GM18511 (cell line): ENCODE data around the gene PLCZ1.
"Not testable (repeated sequence)": the region's sequence is repeated elsewhere in the genome, so short reads cannot be mapped to it uniquely, and the experiment has no call there.

Source experiments
- ATAC-seq: cut with Tn5 transposase; IDR thresholded peaks from one replicate; pipeline ENCODE4 v1.9.1; 2021; ENCODE audit warnings: mild to moderate bottlenecking, moderate library complexity; ENCODE audit not compliant: unreplicated experiment

Gene PLCZ1

GRCh38 chr12:18737819-18738218 is at the start of gene PLCZ1, which contains the start of gene CAPZA3:
TSS of gene PLCZ1 (minus strand) at chr12:18738012. CDS start at chr12:18737371, 641 bp downstream.
TSS of gene CAPZA3 (plus strand) at chr12:18738119. CDS start at chr12:18738269, 150 bp downstream.
- ATAC-seq = no peak

- ATAC-seq = not testable (repeated sequence)
These were observed 47.7 kb upstream of the PLCZ1 start for GRCh38 chr12:18785465-18785864.

DNA sequence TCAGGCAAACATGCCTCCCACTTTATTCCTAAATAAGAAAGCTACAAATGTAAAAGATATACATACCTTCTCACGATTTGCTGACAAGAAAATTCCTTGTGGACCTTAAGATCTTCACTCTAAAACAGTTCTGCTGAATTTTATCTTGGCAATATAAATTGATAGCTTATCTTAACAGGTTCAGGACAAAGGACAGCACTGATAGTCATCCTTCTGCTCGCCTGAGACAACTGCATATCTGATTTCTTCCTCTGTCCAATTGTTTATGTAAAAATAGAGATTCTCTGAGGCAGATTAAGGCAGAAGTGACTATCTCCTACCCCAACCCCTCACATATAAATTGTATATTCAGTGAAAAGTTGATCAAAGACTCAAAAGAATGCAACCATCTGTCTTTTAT is 45.0 kb upstream of the PLCZ1 start:
- no peak for ATAC-seq

DNA sequence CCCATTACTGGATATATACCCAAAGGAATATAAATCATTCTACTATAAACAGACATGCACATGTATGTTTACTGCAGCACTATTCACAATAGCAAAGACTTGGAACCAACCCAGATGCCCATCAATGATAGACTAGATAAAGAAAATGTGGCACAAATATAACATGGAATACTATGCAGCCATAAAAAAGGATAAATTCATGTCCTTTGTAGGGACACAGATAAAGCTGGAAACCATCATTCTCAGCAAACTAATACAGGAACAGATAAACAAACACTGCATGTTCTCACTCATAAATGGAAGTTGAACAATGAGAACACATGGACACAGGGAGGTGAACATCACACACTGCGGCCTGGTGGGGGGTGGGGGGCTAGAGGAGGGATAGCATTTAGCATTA is 28.7 kb upstream of the PLCZ1 start:
- not testable (repeated sequence) for ATAC-seq

DNA sequence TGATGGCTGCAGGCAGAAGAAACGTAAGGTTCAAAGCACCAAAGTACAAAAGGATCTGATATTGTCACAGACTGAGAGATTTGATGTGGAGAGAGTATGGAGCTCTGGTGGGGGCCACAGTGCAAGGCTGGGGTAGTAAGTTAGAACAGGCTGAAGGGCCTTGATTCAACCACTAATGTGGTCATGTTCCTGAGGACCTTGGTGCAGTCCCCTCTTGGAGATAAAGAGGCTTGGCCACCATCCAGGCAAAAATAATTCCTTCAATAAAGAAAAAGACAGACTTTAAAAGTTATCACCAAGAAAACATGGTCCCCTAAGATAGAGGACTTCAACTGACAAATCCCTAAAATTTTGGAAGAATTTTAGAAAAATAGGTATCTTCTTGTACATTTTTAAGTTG is 17.5 kb upstream of the PLCZ1 start:
- ATAC-seq = no peak

DNA sequence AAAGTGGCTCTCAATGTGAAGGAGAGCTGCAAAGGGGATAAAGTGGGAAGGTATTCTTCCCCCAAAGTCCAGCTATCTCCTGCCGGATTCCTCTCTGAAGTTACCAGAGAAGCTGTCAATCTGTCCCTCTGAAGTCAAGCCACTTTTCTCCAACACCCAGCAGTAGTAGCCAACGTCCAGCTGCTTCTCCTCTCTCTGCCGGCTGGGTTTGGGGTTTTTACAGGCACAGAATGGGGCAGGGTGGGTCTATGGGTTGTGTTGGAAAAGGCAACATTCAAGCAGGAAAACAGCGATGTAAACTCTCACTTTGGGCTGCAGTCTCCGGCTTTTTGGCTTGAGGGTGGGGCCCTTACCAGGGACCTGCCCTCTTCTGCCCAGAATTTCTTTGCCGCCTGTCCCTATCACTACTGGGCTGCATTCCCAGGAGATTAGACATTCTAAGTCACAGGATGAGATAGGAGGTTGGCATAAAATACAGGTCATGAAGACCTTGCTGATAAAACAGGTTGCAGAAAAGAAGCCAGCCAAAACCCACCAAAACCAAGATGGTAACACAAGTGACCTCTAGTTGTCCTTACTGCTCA is 16.4 kb upstream of the PLCZ1 start:
- no peak for ATAC-seq

DNA sequence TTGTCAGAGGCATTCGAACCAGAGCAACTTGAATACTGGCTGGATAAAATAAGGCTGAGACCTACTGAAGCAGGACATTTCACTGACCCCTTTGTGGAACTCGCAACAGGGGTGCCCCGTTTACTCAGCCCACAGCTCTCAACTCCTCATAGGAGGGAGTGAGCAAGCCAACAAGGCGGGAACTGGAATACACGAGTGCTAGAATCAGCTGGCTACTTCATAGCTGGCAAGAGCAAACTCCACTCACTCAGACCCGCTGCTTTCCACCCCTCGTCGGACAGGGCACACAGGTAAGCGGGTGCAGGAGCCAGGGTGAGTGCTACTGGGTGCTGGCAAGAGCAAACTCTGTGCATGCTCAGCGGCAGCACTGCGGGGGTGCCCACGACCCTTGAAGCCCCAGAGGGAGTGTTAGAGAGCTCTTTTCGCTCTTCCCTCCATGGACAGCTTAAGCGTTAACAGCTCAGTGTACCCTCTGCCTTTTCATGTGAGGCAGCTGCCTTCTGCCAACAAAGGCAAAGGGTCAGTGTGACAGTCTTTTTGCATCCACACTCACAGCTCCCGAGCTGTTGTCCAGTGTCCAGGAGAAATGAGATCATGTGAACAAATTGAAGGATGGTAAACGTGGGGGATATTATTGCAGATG is 15.8 kb upstream of the PLCZ1 start:
- ATAC-seq = no peak

DNA sequence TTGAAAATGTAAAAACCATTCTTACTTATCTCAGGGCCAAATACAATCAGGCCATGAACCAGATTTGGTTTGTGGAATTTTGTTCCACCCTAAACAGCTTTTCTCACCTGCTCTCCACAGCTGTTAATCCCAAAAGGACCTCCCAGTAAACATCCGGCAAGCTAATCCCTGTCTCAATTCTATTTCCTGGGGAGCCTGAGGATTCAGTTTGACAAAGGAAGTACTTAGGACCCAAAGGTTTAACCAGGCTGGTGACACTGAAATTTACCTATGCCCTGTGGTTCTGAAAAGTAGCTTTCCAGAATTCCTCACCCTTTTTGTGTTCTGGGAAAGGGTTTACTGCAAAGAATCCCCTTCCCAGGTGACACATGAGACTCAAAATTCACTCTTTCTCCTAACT is 15.1 kb upstream of the PLCZ1 start:
- no peak for ATAC-seq

DNA sequence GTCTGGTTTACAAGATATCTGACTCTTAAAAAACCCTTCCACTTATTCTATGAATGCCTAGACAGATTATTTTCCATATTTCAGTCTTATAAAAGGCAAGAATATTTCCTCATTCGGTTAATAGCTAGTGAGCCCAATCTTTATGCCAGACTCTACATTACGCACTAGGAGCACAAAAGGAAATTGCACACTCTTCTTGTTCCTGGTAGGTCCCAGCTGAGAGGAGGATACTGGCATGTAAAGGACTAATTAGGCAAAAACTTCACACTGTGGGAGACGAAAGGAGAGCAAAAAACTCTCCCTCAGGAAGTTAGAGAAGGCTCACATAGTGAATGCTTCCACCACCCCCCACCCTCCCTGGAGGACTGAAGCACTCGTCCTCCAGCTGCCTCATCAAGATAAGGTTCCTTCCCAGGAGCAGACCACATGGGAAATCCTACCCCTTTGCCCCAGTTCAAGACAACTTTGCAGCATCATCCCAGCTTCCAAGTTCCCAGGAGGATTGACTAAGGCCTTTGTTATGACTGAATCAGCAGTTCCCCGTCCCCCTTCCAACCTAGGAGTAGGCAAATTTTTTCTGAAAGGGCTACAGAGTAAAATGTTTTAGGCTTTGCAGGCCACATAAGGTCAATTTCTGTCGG is 14.6 kb upstream of the PLCZ1 start:
- ATAC-seq = no peak

DNA sequence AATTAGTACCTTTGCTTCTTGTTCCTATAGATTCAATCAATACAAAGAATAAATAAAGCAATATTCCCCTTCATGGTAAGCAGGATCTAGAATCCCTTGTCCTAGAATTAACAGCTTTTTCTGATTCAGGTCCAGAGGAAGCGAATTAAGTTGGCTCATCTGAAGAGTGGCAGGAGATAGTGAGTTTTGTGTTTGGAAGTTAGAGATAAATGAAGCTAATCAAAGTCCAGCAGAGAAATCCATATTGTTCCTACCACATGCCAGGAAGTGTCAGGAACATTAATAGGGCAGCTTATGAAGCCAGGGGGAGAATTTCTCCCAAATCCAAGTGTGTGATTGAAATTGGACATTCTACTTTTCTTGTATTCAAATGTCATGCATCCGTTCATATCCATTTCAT is 14.1 kb upstream of the PLCZ1 start:
- ATAC-seq = no peak

DNA sequence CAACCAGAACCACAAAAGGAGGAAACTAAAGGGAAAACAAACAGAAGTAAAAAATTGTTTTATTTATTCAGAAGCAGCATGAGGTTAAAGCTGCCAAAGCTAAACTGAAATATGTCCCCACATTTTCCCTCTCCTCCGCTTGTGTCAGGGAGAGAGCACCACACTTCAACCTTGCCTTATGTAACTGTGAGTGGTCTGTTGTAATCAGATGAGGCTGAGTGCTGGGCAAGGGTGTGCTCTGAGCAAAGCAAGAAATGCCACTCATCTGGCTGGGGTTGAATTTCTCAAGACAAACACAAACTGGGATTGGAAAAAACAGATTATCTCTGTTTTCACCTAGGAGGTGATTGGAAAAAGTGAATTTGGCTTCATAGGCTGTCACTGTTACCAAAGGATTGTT is 12.3 kb upstream of the PLCZ1 start:
- no peak for ATAC-seq

GRCh38 chr12:18749386-18749957 is 11.7 kb upstream of the PLCZ1 start:
- no peak for ATAC-seq

GRCh38 chr12:18747895-18748294 is 10.1 kb upstream of the PLCZ1 start:
- no peak for ATAC-seq

GRCh38 chr12:18731156-18731555 is 6.7 kb downstream of the PLCZ1 start:
- no peak for ATAC-seq

DNA sequence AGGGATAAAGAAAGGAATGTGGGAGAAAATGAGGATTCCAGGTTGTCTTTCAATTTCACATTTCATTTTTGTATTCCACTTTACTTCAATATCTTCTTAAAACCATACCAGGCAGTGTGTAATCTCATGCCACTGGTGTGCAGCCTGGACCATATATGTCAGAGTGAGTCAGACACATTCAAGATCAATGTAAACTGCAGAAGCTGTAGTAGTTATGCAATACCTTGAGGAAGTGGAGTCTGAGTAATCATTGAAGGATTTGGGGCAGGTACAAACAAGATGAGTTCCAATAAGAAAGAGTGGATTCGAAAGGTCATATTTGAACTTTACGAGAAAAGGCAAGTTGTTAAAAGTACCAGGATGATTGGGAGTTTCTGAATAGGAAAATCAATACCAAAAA is 14.1 kb downstream of the PLCZ1 start:
- ATAC-seq = no peak

DNA sequence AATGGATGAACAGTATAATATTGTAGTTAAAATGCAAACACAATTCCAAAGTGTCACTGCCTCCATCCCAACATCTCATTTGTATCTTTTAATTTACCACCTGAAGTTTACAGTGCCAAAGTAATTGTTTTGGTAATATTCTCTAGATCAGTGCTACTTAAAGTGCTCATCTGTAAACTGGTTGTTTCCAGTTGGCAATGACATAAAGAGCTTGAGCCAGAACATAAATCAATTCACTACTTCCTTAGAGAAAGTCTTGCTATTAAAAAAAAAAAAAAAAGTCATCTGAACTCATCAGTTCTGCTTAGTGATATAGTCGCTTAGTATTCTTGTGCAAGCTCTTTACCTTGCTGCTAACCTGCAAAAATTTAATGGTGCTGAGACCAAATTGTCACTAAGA is 16.4 kb downstream of the PLCZ1 start:
- ATAC-seq = no peak

- no peak for ATAC-seq
These were observed 17.1 kb downstream of the PLCZ1 start for GRCh38 chr12:18720690-18721089.

GRCh38 chr12:18719922-18720510 is 17.8 kb downstream of the PLCZ1 start:
- no peak for ATAC-seq

DNA sequence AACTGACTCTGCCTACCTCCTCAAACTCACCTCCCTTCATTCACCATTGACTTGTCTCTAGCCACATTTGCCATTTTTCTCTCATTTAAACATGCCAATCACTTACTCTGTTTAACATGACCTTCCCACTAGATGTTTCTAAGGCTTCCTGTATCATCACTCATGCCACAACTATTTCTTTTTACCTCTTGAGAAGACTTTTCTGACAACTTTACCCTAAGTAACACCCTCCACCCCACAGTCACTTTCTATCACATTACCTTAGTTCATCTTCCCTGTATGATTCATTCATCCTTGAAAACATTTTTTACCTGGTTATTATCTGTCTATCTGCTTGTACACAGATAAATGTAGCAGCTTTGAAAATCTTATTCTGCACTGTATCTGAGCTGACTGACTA is 19.4 kb downstream of the PLCZ1 start:
- ATAC-seq = no peak

DNA sequence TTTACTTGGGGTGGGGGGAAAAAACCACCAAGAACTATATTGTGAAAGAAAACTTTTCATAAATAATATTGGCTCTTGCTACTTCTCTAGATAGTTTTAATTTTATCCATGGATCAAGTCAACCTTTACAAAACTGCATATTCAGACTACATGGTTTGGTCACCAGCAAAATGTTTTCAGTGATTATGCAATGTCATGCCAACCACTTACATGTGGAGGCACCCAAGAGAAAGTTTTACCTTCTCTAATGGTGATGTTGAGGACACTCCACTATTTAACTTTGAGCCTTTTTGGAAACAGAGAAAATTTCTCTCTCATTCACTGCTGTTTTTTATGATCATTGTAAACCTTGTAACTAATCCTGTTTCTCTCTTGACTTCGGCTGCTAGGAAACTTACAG is 21.6 kb downstream of the PLCZ1 start:
- no peak for ATAC-seq

DNA sequence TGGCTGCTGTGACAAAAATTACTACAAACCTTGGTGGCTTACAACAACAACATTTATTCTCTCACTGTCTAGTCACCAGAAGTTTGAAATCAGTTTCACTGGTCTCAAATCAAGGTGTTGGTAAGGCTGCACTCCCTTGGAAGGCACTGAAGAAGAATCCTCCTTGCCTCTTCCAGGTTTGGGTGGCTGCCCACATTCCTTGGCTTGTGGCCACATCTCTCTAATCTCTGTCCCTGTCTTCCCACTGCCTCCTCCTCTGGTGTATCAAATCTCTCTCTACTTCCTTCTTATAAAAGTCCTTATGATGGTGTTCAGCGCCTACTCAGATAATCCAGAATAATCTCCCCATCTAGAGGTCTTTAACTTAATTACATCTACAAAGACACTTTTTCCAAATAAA is 31.0 kb downstream of the PLCZ1 start:
- ATAC-seq = no peak

DNA sequence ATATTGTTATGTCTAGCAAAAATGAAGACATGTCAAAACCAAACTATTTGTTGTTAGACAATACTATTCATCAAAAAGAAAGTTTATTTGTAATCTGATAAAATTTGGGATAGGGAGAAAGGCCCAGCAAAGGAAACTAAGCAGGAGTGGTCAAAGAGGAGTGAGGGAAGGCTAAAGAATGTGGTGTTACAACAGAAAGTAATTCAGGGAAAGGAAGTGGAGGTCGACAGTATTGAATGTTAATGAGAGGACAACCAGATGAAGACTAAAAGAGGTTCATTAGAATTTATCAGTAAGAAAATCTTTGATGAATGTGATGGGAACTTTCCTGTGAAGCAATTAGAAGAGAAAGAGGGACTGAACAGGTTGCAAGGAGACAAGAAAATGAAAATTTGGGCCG is 33.9 kb downstream of the PLCZ1 start:
- ATAC-seq = no peak
